ENCODE results near the gene HECTD2.

Gene HECTD2

DNA sequence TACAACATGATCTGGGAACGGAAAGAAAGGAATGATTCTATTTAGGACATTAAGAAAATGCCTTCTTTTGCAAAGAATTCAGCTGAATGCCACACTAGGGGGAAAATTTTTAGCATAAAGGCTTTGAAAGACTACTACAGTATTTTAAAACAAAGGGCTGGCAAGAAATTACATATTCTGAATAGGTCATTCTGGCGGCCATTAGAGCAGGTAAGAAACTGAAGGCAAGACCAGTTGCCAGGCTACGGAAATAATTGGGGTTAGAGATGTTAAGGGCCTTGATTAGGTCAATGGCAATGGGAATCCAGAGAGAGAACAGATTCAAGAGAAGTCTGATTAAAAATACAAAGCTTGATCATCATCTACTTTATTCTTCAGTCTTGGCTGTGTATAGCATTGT is 3.8 kb upstream of the HECTD2 start:
- H3K27me3 ChIP-seq: no peaks in the 10 kb centered on the region
- intact Hi-C loops (cut with DNase I; ENCODE audit: low total_unique reads): loop anchor here (5.0 kb wide), 1 partner anchor 226 kb away; the partner anchor contains the start of gene PPP1R3C
- H3K4me3 ChIP-seq: no peak overlapping the region
- TF ChIP-seq, protein P1, sequence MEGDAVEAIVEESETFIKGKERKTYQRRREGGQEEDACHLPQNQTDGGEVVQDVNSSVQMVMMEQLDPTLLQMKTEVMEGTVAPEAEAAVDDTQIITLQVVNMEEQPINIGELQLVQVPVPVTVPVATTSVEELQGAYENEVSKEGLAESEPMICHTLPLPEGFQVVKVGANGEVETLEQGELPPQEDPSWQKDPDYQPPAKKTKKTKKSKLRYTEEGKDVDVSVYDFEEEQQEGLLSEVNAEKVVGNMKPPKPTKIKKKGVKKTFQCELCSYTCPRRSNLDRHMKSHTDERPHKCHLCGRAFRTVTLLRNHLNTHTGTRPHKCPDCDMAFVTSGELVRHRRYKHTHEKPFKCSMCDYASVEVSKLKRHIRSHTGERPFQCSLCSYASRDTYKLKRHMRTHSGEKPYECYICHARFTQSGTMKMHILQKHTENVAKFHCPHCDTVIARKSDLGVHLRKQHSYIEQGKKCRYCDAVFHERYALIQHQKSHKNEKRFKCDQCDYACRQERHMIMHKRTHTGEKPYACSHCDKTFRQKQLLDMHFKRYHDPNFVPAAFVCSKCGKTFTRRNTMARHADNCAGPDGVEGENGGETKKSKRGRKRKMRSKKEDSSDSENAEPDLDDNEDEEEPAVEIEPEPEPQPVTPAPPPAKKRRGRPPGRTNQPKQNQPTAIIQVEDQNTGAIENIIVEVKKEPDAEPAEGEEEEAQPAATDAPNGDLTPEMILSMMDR (IDR thresholded peaks at IDR 0.05): no peak
- H3K27ac ChIP-seq: no peak overlapping the region
- DNase-seq: no peak
- no peaks in the 10 kb centered on the region for H3K9me3 ChIP-seq
- peaks cover 0 to 6% (median 0%) of the 10 kb centered on the region in 4 donors for H3K4me1 ChIP-seq
- no peaks in the 10 kb centered on the region for H3K36me3 ChIP-seq

DNA sequence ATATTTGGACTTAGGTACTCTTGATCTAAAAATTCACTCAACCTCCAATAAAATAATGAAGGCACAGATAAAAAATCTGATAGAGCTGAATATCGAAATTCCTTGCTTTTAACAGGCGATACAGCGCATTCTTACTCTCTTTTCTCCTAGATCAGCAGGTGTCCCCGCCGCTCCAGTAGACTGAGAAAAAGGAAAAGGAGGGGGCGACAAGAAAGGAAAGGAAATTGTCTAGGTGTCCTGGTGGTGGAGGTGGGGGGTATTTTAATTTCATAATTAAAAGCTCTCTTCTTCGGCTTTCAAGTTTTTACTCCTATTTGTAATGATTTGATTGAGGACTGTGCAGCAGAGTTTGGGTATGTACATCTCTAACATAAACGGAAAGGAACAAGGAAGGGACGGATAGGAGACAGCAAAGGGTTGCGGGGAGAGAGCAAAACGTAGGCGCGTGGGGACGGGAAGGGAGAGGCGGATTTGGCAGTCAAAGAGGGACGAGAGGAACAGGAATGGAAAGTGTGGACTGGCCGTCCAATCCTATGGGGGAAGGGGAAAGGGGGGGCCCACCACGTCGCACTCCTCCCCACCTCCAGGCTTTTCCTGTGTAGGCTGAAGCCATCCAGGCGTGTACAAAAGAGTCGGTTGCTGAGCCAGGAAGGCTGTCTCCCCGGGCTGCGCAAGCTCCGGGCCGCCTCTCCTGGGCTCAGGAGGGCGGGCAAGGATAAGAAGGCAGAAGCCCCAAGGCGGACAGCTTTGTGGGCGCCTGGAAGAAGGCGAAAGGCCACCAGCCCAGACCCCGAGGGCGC is 875 bp upstream of the HECTD2 start:
- intact Hi-C loops (cut with DNase I; ENCODE audit: low total_unique reads): loop anchor here (5.0 kb wide), 1 partner anchor 223 kb away; the partner anchor contains the start of gene PPP1R3C
- DNase-seq: peak; percentile 85 to 93

DNA sequence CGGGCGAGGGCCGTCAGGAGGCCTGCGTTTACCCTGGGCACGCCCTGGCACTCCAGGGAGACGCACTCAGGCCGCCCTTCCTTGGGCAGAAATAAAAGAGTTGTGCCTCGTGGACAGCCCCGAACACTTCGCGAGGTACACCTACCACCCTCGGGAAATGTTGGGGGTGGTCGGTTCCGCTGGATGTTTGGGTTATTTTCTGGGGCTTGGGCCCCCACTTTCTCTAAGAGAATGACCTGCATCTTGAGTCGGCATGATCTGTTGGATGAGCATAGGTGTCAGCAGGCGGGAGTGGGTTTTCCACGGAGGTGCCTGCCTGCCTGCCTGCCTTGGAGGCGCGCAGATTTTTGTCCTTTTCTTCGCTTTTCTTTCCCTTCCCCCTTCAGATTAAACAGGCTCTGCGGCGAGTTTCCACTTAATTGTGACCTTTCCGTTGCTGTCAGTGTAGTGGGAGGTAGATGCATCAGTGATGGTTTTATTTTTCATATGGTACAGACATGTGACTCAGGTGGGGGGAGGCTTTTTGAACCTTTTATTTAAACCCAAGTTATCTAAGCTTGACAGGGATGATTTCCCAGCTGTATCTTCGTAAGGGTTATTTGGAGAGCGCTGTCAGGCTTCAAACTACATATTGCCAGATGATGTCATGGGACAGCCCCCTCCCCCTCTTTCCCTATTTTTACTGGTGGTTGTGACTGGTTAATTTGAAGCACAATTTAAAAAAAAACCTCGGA is 661 bp downstream of the HECTD2 start:
- Histone ChIP-seq H3K36me3 (no peaks in the 10 kb centered on the region), H3K4me3 (peak overlapping the region; percentile 90 to 97), H3K9me3 (no peaks in the 10 kb centered on the region), H3K27ac (peak overlapping the region; percentile 100), H3K27me3 (no peaks in the 10 kb centered on the region), H3K4me1 (peaks cover 0 to 42% (median 8%) of the 10 kb centered on the region in 4 donors)
- peak in 1 of 2 donors; percentile 34 for DNase-seq
- intact Hi-C loops (cut with DNase I; ENCODE audit: low total_unique reads): no loop called here
- TF ChIP-seq, protein P1 (IDR thresholded peaks at IDR 0.05): no peak

More for the DNA sequence above, 875 bp upstream of the HECTD2 start:
- no peaks in the 10 kb centered on the region for H3K9me3 ChIP-seq
- no peaks in the 10 kb centered on the region for H3K36me3 ChIP-seq
- H3K4me3 ChIP-seq: peak overlapping the region; percentile 90 to 97
- H3K27ac ChIP-seq: peak overlapping the region; percentile 100
- TF ChIP-seq, protein P1 (IDR thresholded peaks at IDR 0.05): peak; percentile 9 to 21
- no peaks in the 10 kb centered on the region for H3K27me3 ChIP-seq
- H3K4me1 ChIP-seq: peaks cover 0 to 29% (median 6%) of the 10 kb centered on the region in 4 donors

DNA sequence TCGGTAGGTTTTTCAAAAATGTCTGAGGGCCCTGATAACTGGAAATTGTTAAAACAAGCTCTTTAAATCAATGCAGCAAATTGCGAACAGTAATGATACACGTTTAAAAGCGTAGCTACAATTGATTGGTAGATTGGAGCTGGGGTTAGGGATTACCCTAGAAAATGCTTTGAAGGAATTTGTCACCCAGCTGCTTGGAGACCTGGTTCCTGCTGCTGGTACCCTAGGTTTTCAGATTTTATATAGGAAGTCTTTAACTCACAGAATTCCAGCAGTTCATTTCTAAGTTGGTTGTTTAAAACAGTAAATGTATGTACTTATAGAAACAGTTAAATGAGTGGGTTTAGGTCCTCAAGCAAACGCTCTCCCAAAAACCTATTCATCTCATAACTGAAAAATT is 1.5 kb downstream of the HECTD2 start:
- Histone ChIP-seq H3K27ac (peak overlapping the region in 1 of 2 donors; percentile 100), H3K4me3 (peak overlapping the region; percentile 90 to 97), H3K36me3 (no peaks in the 10 kb centered on the region), H3K9me3 (no peaks in the 10 kb centered on the region), H3K27me3 (no peaks in the 10 kb centered on the region), H3K4me1 (peaks cover 0 to 50% (median 11%) of the 10 kb centered on the region in 4 donors)
- intact Hi-C loops (cut with DNase I; ENCODE audit: low total_unique reads): no loop called here
- TF ChIP-seq, protein P1 (IDR thresholded peaks at IDR 0.05): no peak
- no peak for DNase-seq

GRCh38 chr10:91412354-91413087 is 2.4 kb downstream of the HECTD2 start:
- DNase-seq: no peak
- Histone ChIP-seq H3K9me3 (no peaks in the 10 kb centered on the region), H3K4me3 (peak overlapping the region in 1 of 2 donors; percentile 90), H3K27ac (no peak overlapping the region), H3K4me1 (peaks cover 0 to 53% (median 11%) of the 10 kb centered on the region in 4 donors), H3K27me3 (no peaks in the 10 kb centered on the region), H3K36me3 (no peaks in the 10 kb centered on the region)
- TF ChIP-seq, protein P1 (IDR thresholded peaks at IDR 0.05): no peak
- intact Hi-C loops (cut with DNase I; ENCODE audit: low total_unique reads): no loop called here

Measured in tibial artery (tissue), 4 donors.